ENCODE results near the gene MMP1. TPM values are rescaled to one million over a fixed set of nuclear protein-coding genes. Genes with fewer than 3 reads are reported as not detected.

Gene MMP1
- total and polyA plus RNA-seq, 2 of the 13 experiments (the other 11 are each of a cell fraction or from before 2014, with no cell fraction given) = 0.09 to 0.21 TPM

GRCh38 chr11:102793677-102794290 lies 4.2 kb downstream of the MMP1 start (continued):
- TF ChIP-seq REST (IDR thresholded peaks at IDR 0.05; ENCODE audit: borderline replicate concordance in 1 of 2, low read depth in 1 of 2, low read length in 2 of 2) = no peak
- TF ChIP-seq ZNF225 (CRISPR knock-in tag; IDR thresholded peaks at IDR 0.05) = no peak
- no peak for TF ChIP-seq IRF2 (CRISPR knock-in tag; IDR thresholded peaks at IDR 0.05)
- no peak for TF ChIP-seq PRDM4 (CRISPR knock-in tag; IDR thresholded peaks at IDR 0.05; ENCODE audit: borderline replicate concordance)
- no peak for TF ChIP-seq ZNF337 (CRISPR knock-in tag; IDR thresholded peaks at IDR 0.05; ENCODE audit: borderline replicate concordance, low read depth)
- no peak for TF ChIP-seq ZNF382 (CRISPR knock-in tag; IDR thresholded peaks at IDR 0.05; ENCODE audit: borderline replicate concordance)
- TF ChIP-seq SIN3A (IDR thresholded peaks at IDR 0.05; ENCODE audit: borderline replicate concordance, low read depth, low read length) = no peak
- no peak for TF ChIP-seq MBD4 (IDR thresholded peaks at IDR 0.05; ENCODE audit: borderline replicate concordance, low read length)

Measured in HepG2 (cell line).